Breast epithelium (tissue), 3 donors: ENCODE measurements around the gene VAX1.

Experiments used
- CTCF ChIP-seq, 3 donors: fragments of 450-650 bp; IDR thresholded peaks; one replicate each; pipeline ENCODE4 v1.5.1; 2016 to 2017; ENCODE audit warnings: antibody characterized with exemption in 3 of 3, mild to moderate bottlenecking in 3 of 3, moderate library complexity in 3 of 3
- POLR2A ChIP-seq: fragments of 450-650 bp; IDR thresholded peaks from one replicate; pipeline ENCODE4 v1.6.1; 2016; ENCODE audit warnings: antibody characterized with exemption, mild to moderate bottlenecking, moderate library complexity
- POLR2AphosphoS5 ChIP-seq, 3 donors: sonication (generic); formaldehyde crosslinking; IDR thresholded peaks; one replicate each; pipeline ENCODE4 v1.6.1; 2017; ENCODE audit warnings: antibody characterized with exemption in 3 of 3

- TF ChIP-seq POLR2A (no peak), CTCF (IDR thresholded peaks at IDR 0.05) (no peak), POLR2AphosphoS5 (IDR thresholded peaks at IDR 0.05) (no peak)
Measured at GRCh38 chr10:117112220-117112619, 25.9 kb downstream of the VAX1 start.
